HuH-7.5 (cell line): ENCODE results near the gene MAP7.
"Not testable (repeated sequence)": the region's sequence is repeated elsewhere in the genome, so short reads cannot be mapped to it uniquely, and the experiment has no call there.

ENCODE experiments used
- DNase-seq: peaks from one replicate; pipeline ENCODE4 v3.0.0; 2011; ENCODE audit warnings: low spot score

The MAP7 gene

GRCh38 chr6:136550330-136551071, at the start of gene MAP7:
MAP7 (minus strand) TSS chr6:136550422; CDS start chr6:136550408, 14 bp downstream.
- peak; percentile 61 for DNase-seq

DNA sequence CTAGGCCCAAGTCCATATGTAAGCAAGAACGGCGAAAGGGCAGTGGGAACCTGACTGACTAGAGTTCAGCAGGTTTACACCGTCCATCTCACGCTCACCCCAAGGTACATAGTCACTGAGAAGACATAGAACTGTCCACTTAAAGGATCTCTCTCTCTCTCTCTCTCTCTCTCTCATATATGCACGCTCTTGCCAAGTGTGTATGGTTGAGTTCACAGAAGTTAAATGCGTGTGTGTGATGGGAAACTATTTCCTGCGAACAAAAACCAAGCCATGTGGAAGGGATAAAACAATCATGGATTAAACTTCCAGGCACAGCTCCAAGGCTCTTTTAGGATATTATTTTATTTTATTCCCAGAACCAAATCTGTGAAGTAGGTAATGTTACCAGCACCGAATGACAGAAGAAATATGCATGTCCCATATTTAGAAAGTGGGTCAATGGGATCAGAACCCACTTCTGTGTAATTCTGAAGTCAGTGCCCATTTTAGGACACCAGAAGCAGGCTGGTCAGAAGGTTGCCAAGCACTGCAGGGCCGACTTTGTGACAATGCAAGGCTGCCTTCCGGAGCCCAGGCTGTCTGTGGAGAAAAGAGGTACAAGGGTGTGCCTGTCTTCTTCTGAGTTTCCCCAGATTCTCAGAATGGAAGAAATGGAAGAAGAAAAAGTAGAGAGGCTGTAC, 49.2 kb upstream of the MAP7 start:
- DNase-seq, result no peak

- no peak for DNase-seq
These were observed 47.8 kb upstream of the MAP7 start for GRCh38 chr6:136598048-136598447.

DNA sequence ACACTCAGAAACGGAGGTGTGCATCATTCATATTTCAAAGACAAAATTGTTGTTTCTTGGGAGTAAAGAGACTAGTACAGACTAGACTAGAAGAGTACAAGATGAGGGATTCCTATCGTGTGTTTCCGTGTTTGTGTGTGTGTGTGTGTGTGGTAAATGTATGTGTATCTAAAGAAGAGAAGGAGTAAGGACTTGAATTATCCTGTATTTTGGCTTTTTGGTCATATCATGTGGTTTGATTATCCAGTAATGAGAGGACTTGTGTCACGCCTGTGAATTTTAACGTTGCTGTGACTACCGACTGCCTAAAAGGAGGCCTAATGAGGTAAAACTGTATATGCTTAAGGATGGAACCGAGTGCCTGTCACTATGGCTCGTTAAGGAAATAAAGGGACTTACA, 44.4 kb upstream of the MAP7 start:
- no peak for DNase-seq

- no peak for DNase-seq
These were observed 43.7 kb upstream of the MAP7 start for GRCh38 chr6:136593748-136594490.

DNA sequence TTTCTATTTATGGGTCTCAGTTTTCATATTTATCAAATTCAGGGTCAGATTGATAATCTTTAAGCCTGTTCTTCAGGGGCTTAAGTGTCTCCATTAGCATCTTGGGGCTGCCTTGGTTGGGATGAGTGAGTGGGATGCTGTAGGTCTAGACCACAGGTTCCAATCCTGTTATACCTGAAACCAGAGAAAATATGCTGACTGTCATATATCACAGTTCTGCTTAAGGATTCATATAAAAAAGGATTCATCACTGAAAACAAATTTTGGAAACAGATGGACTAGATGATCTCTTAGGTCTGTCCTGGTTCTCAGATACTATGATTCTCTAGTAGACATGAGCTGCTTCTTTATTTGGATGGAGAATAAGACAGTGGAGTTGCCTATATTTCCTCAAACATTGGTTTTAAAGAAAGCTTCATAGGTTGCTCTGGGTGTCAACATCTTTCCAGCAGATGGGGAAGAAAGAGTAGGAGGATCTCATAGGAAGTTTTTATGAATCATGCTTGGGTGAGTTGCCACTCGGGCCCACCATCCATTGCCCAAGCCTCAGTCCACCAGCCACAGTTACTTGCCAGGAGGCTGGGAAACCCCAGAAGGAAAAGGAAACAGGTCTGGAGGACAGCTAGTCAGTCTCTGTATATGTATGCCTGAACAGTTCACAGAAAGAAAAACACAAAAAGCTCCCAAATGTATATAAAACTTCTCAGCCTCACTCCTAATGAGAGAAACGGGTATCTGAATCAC, 42.9 kb upstream of the MAP7 start:
- no peak for DNase-seq

GRCh38 chr6:136591617-136592016, 41.4 kb upstream of the MAP7 start:
- no peak for DNase-seq

GRCh38 chr6:136590846-136591245, 40.6 kb upstream of the MAP7 start:
- not testable (repeated sequence) for DNase-seq

- no peak for DNase-seq
These were observed 37.3 kb upstream of the MAP7 start for GRCh38 chr6:136587527-136587926.

- no peak for DNase-seq
These were observed 36.1 kb upstream of the MAP7 start for GRCh38 chr6:136586295-136586694.

DNA sequence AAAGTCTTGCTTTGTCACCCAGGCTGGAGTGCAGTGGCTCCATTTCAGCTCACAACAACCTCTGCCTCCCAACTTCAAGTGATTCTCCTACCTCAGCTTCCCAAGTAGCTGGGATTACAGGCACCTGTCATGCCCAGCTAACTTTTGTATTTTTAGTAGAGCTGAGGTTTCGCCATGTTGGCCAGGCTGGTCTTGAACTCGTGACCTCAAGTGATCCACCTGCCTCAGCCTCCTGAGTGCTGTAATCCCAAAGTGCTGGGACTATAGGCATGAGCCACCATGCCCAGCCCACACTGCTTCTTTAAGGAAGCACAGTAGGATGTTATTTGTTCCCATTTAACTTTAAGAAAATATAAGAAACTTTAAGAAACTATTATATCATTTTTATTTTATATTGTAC, 35.3 kb upstream of the MAP7 start:
- not testable (repeated sequence) for DNase-seq

- not testable (repeated sequence) for DNase-seq
These were observed 34.1 kb upstream of the MAP7 start for GRCh38 chr6:136584290-136584689.

DNA sequence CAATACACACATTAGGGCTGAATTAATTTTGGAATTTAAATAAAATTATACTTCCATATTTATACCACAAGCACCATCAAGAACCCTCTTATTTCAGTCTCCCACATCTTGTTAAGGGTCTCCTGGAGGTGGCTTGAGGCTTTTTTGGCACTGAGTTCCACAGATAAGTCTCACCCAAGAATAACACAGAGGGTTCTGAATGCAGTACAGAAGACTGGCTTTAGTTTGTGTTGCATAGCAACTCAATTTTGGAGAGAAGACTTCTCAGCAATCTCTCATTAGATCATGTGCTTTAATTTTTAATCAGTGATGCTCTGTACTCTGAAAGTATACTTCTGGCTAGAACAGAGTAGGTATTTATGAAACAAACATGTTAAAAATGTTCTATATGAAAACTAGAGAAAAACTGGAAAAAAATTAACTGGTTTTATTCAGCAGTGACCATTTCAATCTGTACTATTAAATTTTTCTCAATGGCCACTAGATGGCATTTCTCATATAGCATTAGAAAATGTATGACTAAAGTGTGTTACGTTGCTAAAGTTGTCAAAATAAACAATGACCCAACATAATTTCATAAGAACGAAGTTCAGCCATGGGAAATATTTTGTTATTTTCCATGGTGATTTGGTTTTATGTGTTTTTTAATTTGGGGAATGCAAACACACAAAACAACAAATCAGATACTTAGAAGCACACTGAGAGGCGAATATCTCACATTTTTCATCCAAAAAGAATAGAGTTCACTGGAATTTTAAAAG, 32.7 kb upstream of the MAP7 start:
- DNase-seq, result no peak

DNA sequence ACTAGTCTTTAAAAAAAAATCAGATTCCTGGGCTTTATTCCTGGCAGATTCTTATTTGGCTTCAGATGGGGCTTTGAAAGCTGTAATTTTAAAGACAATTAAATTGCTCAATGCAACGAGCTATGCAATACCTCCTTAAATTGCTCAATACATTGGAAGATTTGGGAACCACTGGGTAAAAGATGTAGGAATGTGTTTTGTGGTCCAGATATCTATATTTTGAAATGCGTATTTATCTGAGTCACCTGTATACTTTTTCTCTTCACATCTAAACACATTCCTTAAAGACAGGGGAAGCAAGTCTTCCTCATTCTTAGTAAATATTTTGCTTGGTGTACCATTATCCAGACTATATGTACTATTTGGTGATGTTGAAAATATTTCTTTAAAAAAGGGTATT, 29.6 kb upstream of the MAP7 start:
- DNase-seq, result no peak

- no peak for DNase-seq
These were observed 26.6 kb upstream of the MAP7 start for GRCh38 chr6:136576821-136577220.

DNA sequence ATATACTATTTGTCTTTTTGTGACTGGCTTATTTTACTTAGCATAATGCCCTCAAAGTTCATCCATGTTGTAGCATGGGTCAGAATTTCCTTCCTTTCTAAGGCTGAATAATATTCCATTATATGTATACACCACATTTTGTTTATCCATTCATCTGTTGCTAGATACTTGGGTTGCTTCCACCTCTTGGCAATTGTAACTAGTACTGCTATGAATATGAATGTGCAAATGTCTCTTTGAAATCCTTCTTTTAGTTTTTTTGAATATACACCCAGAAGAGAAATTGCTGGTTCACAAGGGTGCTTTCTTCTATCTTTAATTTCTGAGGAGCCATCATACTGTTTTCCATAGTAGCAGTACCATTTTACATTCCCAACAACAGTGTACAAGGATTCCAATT, 21.3 kb upstream of the MAP7 start:
- DNase-seq, result no peak

DNA sequence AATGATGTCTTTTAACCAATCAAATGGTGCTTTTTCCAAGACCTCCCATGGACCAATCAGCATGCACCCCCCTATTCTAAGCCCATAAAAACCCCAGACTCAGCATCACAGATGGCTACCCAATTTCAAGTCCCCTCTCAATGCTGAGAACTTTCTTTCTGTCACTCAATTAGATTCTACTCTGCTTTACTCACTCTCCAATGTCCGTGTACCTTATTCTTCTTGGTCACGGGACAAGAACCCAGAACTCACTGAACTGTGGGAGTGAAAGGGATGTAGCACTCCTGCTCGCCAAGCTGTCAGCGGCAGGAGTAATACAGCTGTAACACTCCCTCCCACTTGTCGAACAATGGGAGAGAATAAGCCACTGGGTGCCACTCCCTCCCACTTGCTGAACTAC, 20.8 kb upstream of the MAP7 start:
- no peak for DNase-seq

- no peak for DNase-seq
These were observed 17.9 kb upstream of the MAP7 start for GRCh38 chr6:136568129-136568528.

GRCh38 chr6:136567688-136568087, 17.5 kb upstream of the MAP7 start:
- no peak for DNase-seq

DNA sequence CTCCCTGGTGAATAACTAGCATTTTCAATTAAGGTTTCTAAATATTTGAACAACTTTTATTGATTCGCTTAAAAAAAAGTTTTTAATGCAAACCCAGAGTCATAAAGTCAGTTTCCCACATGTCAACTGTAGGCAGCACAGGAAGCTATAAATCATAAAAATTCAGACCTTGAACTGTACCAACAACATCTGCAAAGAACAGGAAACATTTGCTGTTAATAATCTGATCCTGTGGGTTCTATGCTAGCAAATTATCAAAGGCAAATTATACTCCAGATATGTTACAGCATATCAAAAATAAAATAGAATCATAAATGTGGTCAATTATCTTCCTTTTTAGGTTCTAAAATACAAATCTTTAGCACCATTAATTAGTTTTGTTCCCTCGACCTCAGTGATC, 16.6 kb upstream of the MAP7 start:
- DNase-seq, result no peak

- DNase-seq, result no peak
These were observed 15.8 kb upstream of the MAP7 start for GRCh38 chr6:136566007-136566487.
